ENCODE data around the gene VAV3. TPM values are rescaled to one million over a fixed set of nuclear protein-coding genes. Genes with fewer than 3 reads are reported as not detected.

VAV3 gene
- total and polyA plus RNA-seq, 9 of the 15 experiments (the other 6 are each of a cell fraction or from before 2014, with no cell fraction given): not detected

GRCh38 chr1:107531065-107531908, 433.7 kb downstream of the VAV3 start:
- WGBS (ENCODE audit: insufficient coverage, low coverage, missing lambda C conversion rate): 2% methylated on average over 12 of the region's 12 CpGs
- intact Hi-C loops (cut with micrococcal nuclease) (no loop called here), in situ Hi-C loops (cut with MboI) (no loop called here)
- FAIRE-seq: no peak
- Histone ChIP-seq H3K27ac (ENCODE audit: extremely low read depth, low read depth, low read length) (no peak overlapping the region), H3K9me3 (replicated peaks; ENCODE audit: control insufficient read depth, insufficient read depth, low read depth, low read length) (no peaks in the 10 kb centered on the region), H3K9ac (ENCODE audit: insufficient read depth in 1 of 2, low read depth in 2 of 2, low read length in 2 of 2) (no peak overlapping the region), H3K27me3 (ENCODE audit: control insufficient read depth in 2 of 2, insufficient read depth in 2 of 2, low read length in 2 of 2) (no peaks in the 10 kb centered on the region; a peak in 1 of 5 replicates), H3K4me2 (ENCODE audit: insufficient read depth, low read length) (no peak overlapping the region), H4K20me1 (replicated peaks; ENCODE audit: control insufficient read depth, insufficient read depth, low read length) (no peaks in the 10 kb centered on the region), H3K79me2 (ENCODE audit: control insufficient read depth, insufficient read depth, low read length) (no peaks in the 10 kb centered on the region), H3K4me3 (no peak overlapping the region), H3K4me1 (replicated peaks in 1 of 2; ENCODE audit: control insufficient read depth in 2 of 2, insufficient read depth in 2 of 2, low read length in 2 of 2) (no peaks in the 10 kb centered on the region), H2AFZ (ENCODE audit: low read depth, low read length) (no peak overlapping the region), H3K36me3 (ENCODE audit: control insufficient read depth, insufficient read depth, low read length) (no peaks in the 10 kb centered on the region), H3K9me1 (ENCODE audit: control insufficient read depth, insufficient read depth, low read length) (no peaks in the 10 kb centered on the region)
- no peak for DNase-seq (ENCODE audit: extremely low read depth in 1 of 4, low spot score in 3 of 4)
- ChIA-PET CTCF (ENCODE audit: low intra/inter-chr PET ratio) (no interaction called here), POLR2A (no interaction called here)
- ATAC-seq: no peak
- no TSS peak for BruUV-seq (replicated peaks)
- TF ChIP-seq ZNF445 (CRISPR knock-in tag; IDR thresholded peaks at IDR 0.05; ENCODE audit: low read depth): no peak
- TF ChIP-seq NFE2 (IDR thresholded peaks at IDR 0.05; ENCODE audit: low read depth): no peak
- no peak for TF ChIP-seq JUN (IDR thresholded peaks at IDR 0.05; ENCODE audit: borderline replicate concordance, low read depth, low read length)
- no peak for TF ChIP-seq JUN (CRISPR knock-in tag; IDR thresholded peaks at IDR 0.05; ENCODE audit: borderline replicate concordance)
- no peak for TF ChIP-seq SMAD4 (CRISPR knock-in tag; conservative IDR thresholded peaks at IDR 0.05)
- TF ChIP-seq ZBTB12 (CRISPR knock-in tag; IDR thresholded peaks at IDR 0.05): no peak
- TF ChIP-seq IRF9 (tag; IDR thresholded peaks at IDR 0.05): no peak
- no peak for TF ChIP-seq ZNF239 (CRISPR knock-in tag; IDR thresholded peaks at IDR 0.05)
- TF ChIP-seq JUNB (CRISPR knock-in tag; conservative IDR thresholded peaks at IDR 0.05): no peak
- no peak for TF ChIP-seq ZNF197 (CRISPR knock-in tag; IDR thresholded peaks at IDR 0.05; ENCODE audit: low read depth)
- TF ChIP-seq ZNF318 (IDR thresholded peaks at IDR 0.05; ENCODE audit: borderline replicate concordance in 1 of 2, low read depth in 1 of 2): no peak
- TF ChIP-seq ZNF282 (CRISPR knock-in tag; IDR thresholded peaks at IDR 0.05): no peak
